ENCODE results near the gene SPRED3.

Gene SPRED3

GRCh38 chr19:38373907-38374331 is 14.6 kb upstream of the SPRED3 start:
- DNase-seq (ENCODE audit: low read depth): no peak

- peak; percentile 94 for DNase-seq (ENCODE audit: low read depth)
Measured at GRCh38 chr19:38374332-38375097, 14.0 kb upstream of the SPRED3 start, which contains the start of gene PSMD8. Gene PSMD8 (plus strand): TSS chr19:38374571. CDS start chr19:38374602, 31 bp downstream.

- no peak for DNase-seq (ENCODE audit: low read depth)
Measured at GRCh38 chr19:38375098-38375493, 13.4 kb upstream of the SPRED3 start.

GRCh38 chr19:38375748-38376147 is 12.7 kb upstream of the SPRED3 start:
- DNase-seq (ENCODE audit: low read depth): no peak

GRCh38 chr19:38376576-38376975 is 11.9 kb upstream of the SPRED3 start:
- DNase-seq (ENCODE audit: low read depth): no peak

- no peak for DNase-seq (ENCODE audit: low read depth)
Measured at GRCh38 chr19:38377052-38377451, 11.4 kb upstream of the SPRED3 start.

GRCh38 chr19:38378866-38379265 is 9.6 kb upstream of the SPRED3 start:
- DNase-seq (ENCODE audit: low read depth): no peak

GRCh38 chr19:38381138-38381537 is 7.4 kb upstream of the SPRED3 start:
- no peak for DNase-seq (ENCODE audit: low read depth)

GRCh38 chr19:38383184-38383583 is 5.3 kb upstream of the SPRED3 start:
- no peak for DNase-seq (ENCODE audit: low read depth)

GRCh38 chr19:38383743-38384142 is 4.8 kb upstream of the SPRED3 start:
- DNase-seq (ENCODE audit: low read depth): no peak

- no peak for DNase-seq (ENCODE audit: low read depth)
Measured at GRCh38 chr19:38384209-38385027, 4.1 kb upstream of the SPRED3 start.

GRCh38 chr19:38385057-38385803 is 3.3 kb upstream of the SPRED3 start:
- DNase-seq (ENCODE audit: low read depth): no peak

- DNase-seq (ENCODE audit: low read depth): no peak
Measured at GRCh38 chr19:38385804-38386257, 2.7 kb upstream of the SPRED3 start.

GRCh38 chr19:38386300-38386970 is 2.1 kb upstream of the SPRED3 start:
- DNase-seq (ENCODE audit: low read depth): no peak

GRCh38 chr19:38386971-38387549 is 1.4 kb upstream of the SPRED3 start:
- no peak for DNase-seq (ENCODE audit: low read depth)

GRCh38 chr19:38387550-38388348 is 748 bp upstream of the SPRED3 start, which contains the start of gene GGN:
Gene GGN (minus strand): TSS chr19:38388034. CDS start chr19:38387261, 773 bp downstream.
- peak; percentile 59 for DNase-seq (ENCODE audit: low read depth)

- no peak for DNase-seq (ENCODE audit: low read depth)
Measured at GRCh38 chr19:38389101-38389925, 816 bp downstream of the SPRED3 start.

GRCh38 chr19:38389957-38390924 is 1.7 kb downstream of the SPRED3 start:
- DNase-seq (ENCODE audit: low read depth): no peak
